ENCODE measurements around the gene PADI1.
"Not testable (repeated sequence)": the region's sequence is repeated elsewhere in the genome, so short reads cannot be mapped to it uniquely, and the experiment has no call there.

PADI1 gene

DNA sequence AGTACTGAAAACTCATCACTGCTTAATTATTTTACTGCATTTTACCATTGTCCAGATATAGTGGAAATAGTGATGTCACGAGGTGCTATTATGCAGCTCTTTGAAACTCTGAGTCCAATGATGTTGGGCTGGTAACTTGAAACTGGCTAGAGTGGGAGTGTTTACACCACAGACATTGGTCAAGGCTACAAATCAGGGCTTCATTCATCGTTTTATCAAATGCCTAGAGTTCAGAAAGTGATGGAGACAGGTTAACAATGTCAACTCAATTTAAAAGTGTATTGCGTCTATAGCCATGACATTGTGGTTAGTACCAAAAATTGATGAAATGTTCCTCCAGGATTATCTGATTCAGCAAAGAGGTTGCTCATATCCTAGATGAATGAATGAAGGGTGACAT, 12.7 kb downstream of the PADI1 start:
- DNase-seq (ENCODE audit: low read depth), result no peak

DNA sequence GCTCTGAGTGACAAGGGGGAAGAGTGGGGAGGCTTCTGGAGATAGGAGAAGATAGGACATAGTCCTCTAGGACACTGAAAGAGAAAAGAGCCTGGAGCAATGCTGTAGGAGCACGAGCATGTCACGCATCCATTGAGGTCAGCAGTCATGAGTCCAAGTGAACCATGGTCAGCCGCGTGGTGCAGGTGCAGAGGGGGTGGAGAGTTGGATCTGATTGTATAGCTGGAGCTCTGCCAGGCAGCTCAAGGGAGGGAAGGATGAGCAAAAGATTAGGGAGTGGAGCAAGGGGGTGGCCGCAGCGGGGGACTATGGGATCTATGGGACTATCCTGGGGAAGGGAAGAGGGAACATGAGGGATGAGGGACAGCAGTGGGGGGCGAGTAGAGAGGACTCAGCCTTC, 14.0 kb downstream of the PADI1 start:
- no peak for DNase-seq (ENCODE audit: low read depth)

DNA sequence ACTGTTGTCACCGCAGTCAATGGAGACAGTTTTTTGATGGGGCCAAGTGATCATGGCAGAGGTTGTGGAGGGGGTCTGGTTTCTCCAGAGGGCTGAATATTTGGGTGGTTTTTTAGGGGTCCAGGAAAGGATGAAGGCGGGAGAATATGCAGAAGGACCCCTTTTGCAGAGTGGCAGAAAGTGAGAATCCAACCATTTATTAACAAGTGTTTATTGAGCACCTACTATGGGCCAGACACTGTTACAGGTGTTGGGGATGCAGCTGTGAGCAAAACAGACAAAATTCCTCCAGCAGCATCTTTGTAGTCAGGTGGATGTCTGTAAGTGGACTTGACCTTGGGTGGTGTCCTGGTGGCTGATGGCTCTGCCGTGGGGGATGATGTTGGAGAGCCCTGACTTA, 15.4 kb downstream of the PADI1 start:
- no peak for DNase-seq (ENCODE audit: low read depth)

DNA sequence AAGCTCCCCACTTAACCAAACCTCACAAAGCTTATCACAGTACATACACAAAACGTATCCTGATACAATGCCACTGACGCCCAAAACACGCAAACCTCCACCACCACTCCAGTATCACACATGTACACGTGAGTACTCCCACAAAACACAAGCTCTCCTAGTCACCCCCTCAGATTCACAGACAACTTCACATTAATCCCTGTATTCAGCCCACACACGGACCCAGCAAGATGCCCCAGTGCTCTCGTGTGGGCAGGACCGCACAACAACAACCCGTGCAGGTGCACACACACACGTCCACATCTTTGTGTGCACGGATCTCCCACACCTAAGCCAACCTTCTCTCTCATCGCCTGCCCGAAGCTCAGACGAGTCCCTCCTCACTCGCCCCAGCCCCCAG, 17.6 kb downstream of the PADI1 start:
- no peak for DNase-seq (ENCODE audit: low read depth)

DNA sequence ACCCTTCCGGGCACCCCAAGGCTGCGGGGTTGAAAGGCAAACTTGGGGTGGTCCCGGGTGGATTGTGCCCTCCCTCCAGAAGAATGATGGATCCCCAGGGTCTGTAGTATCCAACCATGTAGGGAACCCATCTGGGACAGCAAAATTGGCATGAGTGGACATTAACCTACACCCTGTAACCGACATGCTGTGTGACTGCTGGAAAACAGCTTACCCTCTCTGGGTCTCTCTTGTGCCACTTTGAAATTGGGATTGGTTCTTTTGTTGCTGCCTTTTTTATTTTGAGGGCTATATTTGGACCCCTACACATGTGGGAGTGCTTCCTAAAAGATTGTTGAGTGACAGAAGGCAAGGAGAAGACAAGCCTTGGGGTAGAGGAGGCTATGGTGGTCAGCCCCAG, 19.5 kb downstream of the PADI1 start:
- DNase-seq (ENCODE audit: low read depth), result no peak

DNA sequence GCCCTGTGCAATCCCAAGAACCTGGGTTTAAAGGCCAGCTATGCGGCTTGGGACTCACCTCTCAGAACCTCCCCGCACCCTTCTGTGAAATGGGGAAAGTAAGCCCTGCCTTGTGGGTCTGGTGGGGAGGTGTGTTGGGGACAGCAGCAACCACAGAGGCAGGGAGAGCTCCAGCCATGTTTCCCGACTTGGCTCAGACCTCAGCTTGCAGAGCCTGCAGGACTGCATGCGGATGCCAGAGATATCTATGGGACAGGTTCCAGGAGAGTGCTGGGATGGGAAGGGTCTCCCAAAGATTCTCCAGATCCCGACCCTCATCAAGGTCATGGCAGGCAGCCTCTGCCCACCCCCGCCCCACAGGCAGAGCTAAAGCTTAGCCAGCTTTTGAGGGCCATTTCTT, 20.2 kb downstream of the PADI1 start:
- DNase-seq (ENCODE audit: low read depth), result no peak

DNA sequence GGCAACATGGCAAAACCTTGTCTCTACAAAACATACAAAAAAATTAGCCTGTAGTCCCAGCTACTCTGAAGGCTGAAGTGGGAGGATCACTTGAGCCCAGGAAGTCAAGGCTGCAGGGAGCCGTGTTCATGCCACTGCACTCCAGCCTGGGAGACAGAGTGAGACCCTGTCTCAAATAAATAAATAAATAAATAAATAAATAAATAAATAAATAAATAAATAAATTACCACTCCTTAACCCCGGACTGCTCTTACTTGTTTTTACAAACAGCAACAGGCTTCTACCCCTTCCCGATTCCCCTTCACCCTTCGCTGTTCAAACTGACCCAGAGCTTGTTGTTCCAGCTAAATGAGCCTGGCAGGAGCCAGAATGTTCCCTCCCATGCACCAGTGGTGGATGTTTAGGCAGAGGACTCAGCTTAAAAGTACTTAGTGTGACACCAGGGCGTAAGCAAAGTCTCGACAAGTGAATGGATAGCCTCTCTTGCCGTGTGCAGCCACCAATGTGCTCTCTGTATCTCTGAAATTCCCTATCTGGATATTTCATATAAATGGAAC, 22.5 kb downstream of the PADI1 start:
- DNase-seq (ENCODE audit: low read depth), result no peak

DNA sequence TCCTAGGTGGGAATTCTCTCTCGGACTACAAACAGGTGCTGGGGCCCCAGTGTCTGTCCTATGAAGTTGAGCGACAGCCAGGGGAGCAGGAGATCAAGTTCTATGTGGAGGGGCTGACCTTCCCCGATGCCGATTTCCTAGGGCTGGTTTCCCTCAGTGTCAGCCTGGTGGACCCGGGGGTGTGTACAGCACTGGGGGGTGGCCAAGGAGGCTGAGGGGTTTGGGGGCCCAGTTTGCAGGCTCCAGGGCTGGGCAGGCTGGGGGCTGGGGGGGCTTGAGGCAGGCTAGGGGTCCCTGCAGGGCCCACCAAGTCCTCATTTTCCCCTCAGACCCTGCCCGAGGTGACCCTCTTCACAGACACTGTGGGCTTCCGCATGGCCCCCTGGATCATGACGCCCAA, 23.7 kb downstream of the PADI1 start:
- DNase-seq (ENCODE audit: low read depth), result no peak

DNA sequence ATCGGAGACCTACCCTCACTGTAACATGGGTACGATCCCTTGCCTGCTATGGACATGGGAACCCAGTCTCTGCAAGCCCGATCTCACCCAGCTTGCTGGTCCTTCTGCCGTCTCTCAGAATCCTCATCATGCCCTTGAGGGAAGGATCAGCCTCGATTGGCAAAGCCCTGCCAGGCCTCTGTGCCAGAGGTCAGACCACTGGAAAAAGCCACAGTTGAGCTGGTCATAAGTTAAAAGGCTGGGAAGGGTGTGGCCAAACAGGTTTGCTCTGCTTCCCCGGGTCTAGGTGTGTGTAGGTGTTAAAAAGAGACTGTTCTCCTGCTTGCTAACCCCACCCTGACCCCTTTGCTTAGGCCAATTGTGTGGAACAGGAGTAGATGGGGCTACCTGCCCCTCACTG, 24.5 kb downstream of the PADI1 start:
- DNase-seq (ENCODE audit: low read depth), result no peak

DNA sequence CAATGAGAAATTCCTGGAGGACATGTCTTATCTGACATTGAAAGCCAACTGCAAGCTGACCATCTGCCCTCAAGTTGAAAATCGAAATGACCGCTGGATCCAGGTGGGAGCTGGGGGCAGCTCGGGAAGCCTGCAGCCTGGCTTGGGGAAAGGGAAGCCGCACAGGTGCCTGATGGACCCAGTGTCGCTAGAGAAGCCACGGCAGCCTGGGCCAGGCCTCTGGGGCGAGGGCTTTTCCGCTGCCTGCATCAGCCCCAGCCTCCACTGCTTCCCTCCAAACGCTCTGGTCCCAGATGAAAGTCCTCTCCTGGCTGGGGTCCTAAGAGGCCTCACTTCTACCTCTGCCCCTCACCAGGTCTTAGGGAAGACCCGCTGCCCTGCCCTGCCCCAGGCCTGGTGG, 25.2 kb downstream of the PADI1 start:
- no peak for DNase-seq (ENCODE audit: low read depth)

DNA sequence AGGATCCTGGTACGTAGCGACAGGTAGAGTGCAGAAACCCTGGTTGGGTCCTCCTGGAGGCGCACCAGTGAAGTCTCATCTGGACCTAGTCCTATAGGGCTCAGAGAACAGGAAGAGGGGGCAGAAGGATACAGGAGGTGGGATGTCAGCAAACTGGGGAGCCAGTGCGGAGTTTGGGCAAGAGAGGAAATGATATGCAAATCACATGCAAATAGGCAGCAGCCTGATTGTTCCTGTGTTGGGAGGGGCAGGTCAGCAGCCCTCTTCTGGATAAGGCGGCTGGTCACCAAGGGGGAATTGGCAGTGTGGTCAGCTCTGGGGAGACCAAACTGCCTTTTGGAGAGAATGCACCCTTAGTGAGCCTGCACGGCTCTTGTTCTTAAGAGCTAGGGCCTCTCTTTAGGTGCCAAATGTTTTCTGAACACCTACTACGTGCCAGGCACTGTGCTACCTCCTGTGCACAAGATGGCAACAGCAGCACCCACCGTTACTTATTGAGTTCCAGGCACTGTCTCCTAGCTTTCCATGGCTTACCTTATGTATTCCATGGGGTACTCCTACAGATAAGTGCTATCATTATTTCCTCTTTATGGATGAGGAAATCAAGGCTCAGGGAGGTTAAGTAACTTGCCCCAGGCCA, 25.9 kb downstream of the PADI1 start:
- no peak for DNase-seq (ENCODE audit: low read depth)

DNA sequence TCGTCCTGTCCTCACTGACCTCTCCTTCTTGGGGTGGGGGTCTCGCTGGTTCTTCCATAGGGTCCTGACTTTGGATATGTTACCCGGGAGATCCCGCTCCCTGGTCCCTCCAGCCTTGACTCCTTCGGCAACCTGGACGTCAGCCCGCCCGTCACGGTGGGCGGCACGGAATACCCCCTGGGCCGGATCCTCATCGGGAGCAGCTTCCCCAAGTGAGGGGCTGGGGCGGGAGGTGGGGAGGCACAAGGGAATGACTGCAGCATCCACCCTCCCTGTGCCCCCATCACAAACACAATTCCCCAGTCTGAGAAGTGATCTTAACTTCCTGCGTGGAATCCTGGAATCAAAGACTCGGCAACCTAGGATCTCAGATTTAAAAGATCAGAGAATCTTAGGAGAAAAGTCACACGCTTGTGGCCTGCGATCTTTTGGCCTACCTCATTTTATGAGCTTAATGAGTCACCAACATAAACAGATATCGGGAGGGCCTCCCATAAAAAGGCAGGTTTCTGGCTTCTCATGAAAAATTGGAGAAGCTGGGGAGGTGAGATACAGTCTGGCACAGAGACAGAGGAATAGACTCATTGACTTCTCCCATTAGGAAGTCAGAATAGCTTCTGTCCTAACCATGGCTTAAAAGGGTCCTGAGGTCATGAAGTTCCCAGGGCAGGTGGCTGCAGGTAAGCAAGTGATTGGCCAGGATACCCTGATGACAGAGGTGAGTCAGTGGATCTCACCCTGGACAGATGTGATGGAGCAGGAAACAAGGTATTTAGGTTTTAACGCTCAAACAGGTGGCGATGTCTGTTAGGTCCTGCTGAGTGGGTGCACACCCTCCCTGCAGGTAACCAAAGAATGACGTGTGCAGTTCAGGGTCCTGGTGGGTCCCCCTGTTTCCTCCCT, 28.1 kb downstream of the PADI1 start:
- DNase-seq (ENCODE audit: low read depth), result no peak

DNA sequence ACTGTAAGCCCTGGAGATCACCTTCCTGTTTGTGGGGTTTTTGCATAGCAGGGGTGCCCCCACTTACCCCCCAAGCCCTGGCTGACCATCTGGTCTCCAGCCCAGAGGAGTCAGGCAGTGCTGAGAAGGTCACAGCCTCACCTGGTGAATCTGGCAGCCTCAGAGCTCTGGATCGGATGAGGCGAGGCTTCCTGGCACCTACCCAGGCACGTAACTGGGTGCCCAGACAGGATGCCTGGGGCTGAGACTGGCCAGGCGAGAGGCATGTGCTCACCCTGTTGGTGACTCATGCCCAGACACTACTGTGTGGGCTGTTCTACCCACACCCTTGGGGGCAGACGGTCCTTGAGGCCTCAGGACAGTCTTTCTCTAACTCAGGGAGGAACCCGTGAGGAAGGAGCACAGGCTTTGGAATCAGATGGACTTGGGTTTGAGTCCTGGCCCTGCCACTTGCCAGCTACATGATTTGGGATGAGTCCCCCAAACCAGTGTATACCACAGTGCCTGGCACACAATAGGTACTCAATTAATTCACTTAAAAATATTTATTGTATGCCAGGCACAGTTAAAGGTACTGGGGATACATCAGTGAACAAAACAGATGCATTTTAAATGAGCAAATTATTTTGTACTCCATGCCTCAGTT, 28.9 kb downstream of the PADI1 start:
- DNase-seq (ENCODE audit: low read depth), result no peak

DNA sequence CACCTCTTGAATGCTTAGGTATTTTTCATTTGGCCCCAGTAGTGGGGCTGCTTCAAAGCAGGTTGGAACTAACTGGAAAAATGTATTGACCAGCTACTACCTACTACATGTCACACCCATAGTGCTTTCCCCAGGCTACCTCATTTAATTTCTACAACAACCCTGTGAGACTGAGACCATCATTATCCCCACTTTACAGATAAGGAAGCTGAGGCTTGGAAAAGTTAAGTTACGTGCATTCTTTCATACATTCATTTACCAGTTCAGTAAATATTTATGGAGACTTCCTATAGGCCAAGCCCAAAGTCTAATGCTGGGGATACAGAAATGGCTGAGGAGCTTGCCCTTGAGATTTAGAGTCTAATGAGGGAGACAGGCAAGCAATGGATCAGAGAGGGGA, 29.5 kb downstream of the PADI1 start:
- DNase-seq (ENCODE audit: low read depth), result no peak

DNA sequence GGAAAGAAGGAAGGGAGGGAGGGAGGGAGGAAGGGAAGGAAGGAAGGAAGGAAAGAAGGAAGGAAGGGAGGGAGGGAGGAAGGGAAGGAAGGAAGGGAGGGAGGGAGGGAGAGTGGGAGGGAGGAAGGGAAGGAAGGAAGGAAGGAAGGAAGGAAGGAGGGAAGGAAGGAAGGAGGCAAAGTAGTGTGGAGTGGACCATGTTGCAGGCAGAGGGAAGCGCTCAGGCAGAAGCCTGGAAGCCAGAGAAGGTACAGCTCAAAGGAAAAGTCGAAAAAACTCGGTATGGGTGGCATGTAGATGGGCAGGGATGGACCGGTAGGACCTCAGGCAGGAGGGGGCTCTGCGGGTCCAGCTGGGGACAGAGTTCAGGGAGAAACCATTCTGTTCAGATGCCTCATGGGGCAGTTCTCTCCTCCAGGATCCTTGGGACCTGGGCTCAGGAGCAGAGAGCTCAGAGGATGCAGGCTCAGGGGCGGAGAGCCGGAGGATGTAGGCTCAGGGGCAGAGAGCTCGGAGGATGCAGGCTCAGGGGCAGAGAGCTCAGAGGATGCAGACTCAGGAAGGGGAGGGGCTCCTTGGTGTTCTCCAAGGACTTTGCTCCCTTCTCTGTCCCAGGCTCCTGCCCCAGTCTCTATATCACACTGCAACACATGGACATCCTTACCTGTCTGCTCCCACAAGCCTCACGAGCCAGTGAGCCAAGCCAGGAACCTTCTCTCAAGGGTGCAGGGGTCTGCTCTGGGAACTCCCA, 30.4 kb downstream of the PADI1 start:
- DNase-seq (ENCODE audit: low read depth), result no peak

DNA sequence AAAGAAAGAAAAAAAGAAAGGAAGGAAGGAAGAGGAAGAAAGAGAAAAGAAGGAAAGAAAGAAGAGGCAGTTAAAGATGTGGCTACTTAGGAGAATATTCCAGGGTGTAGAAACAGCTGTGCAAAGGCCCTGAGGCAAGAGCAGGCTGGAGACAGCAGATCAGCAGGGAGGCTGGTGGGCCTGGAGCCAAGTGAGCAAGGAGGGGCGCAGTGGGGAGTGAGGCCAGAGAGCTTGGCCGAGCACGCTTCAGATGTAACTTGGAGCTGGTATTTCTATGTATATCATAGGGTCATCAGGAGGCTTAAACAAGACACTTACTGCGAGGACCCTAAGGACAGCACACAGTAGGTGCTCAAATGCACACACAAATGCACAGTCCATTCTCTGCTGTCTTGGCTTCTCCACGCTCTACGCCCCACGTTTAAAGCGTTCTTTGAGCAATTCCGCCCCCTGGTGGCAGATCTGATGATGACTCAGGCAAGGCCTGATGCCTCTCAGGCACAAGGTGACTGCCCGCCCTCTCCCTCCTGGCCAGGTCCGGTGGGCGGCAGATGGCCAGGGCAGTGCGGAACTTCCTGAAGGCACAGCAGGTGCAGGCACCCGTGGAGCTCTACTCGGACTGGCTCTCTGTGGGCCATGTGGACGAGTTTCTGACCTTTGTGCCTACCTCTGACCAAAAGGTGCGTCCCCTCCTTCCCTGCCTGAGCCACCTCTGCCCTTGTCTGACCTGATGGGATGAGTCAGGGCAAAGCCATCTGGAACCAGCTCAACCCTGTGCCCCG, 32.0 kb downstream of the PADI1 start:
- DNase-seq (ENCODE audit: low read depth), result peak; percentile 61

DNA sequence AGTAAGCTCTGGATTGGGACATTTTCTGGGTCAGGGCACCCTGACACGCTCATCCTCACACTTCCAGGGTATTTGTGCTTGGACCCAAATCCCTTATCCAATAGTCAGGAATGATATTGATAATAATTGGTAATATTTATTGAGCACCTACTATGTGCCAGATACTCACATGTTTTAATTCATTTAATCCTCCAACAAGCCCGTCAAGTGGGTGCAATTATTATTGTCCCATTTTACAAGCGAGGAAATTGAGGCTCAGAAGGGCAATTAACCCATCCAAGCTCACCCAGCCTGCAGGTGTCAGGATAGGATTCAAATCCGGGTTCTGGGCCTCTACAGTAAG, 32.6 kb downstream of the PADI1 start:
- no peak for DNase-seq (ENCODE audit: low read depth)

DNA sequence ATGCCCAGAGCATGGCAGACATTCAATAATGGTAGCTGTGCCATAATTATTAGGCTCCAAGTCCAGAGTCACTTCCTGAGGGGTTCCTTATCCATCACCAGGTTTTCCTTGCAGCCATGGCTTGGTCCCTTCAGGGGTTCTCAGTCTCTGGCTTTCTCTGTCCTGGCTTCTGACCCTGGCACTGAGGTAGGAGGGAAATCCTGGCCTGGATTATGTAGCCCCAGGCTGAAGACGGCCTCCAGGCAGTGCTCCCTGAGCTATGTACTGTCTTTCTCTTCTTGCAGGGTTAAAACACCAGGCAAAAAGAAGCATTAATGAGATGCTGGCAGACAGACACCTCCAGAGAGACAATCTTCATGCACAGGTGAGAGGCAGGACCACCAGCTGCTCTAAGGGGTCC, 34.5 kb downstream of the PADI1 start:
- no peak for DNase-seq (ENCODE audit: low read depth)

DNA sequence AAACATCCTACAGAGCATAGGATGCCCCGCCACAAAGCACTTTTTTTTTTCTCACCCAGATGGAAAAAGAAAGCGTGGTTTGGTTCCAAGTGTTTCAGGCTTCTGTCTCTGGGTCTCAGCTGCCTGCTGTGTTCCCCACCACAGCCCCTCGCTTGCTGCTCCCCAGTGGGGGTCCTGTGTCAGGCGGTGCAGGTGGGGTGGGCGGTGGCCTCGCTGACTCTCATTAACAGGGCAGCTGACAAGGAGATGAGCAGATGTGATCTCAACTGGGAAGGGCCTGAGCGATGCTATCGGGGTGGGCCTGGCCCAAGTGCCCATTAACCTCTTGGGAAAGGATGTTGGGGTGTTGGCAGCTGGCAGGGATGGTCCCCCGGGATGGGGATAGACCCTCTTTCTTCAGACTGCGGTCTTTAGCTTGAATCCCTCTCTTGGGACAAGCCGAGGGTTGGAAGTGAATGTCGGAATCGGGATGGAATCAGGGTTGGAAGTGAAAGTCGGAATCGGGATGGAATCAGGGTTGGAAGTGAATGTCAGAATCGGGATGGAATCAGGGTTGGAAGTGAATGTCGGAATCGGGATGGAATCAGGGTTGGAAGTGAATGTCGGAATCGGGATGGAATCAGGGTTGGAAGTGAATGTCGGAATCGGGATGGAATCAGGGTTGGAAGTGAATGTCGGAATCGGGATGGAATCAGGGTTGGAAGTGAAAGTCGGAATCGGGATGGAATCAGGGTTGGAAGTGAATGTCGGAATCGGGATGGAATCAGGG, 36.3 kb downstream of the PADI1 start:
- DNase-seq (ENCODE audit: low read depth), result not testable (repeated sequence)

DNA sequence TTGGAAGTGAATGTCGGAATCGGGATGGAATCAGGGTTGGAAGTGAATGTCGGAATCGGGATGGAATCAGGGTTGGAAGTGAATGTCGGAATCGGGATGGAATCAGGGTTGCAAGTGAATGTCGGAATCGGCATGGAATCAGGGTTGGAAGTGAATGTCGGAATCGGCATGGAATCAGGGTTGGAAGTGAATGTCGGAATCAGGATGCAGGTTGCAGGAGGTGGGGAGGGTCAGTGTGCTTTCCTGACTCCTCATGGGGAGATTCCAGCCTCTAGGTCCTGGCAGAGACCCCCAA, 36.8 kb downstream of the PADI1 start:
- DNase-seq (ENCODE audit: low read depth), result not testable (repeated sequence)

DNA sequence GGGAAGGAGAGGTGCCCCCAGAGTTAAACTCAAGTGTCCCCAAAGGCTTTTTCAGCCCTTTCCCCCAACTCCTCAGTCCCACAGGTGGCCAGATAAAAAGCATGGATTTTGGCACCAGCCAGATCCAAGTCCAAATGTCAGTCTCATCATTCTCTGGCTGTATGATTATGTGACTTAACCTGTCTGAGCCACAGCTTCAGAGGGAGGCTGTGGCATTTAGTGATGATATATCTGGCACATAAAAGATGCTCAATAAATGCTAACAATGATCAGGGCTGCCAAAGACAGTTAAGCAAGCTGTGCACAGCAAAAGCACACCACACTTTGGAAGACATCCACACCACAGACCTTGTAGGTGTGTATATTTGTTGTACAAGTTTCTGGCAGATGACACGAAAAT, 38.3 kb downstream of the PADI1 start:
- no peak for DNase-seq (ENCODE audit: low read depth)
